ENCODE data around the gene TCAP. TPM values are rescaled to one million over a fixed set of nuclear protein-coding genes. Genes with fewer than 3 reads are reported as not detected.

The TCAP gene
- polyA plus RNA-seq, 1 donor (not counting 4 experiments of a cell fraction or from before 2014, with no cell fraction given): 0.20 TPM

DNA sequence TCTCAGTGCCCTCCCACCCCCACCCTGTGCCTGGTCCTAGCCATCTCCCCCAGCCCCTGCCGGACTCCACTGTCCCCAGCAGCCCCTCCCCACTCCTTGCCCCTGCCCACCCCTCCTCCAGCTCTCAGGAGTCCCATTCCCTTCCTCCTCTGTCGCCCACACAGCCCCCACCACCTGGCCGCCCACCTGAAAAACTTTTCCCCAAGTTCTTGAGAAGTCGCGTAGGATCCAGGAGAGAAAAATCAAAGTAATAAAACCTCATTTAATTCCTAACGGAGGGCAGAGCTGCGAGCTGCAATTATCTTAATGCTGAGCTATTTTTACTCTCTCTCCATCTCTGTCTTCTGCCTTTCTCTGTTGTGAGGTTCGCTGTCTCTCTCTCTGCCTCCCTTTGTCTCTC lies 40.8 kb upstream of the TCAP start:
- no peak for FAIRE-seq
- DNase-seq (ENCODE audit: low read depth, low spot score): no peak
- H3K4me3 ChIP-seq (ENCODE audit: control insufficient read depth in 2 of 3, extremely low read depth in 1 of 3, insufficient read depth in 2 of 3, low read depth in 1 of 3, low read length in 3 of 3): no peak overlapping the region
- H3K4me1 ChIP-seq (ENCODE audit: control insufficient read depth, extremely low read depth, insufficient read depth, low read length): peaks cover 34% of the 10 kb centered on the region
- H4K20me1 ChIP-seq (ENCODE audit: control insufficient read depth, extremely low read depth, insufficient read depth, low read length): peaks cover 2% of the 10 kb centered on the region
- TF ChIP-seq EZH2 (IDR thresholded peaks at IDR 0.05; ENCODE audit: low read length): no peak
- TF ChIP-seq, protein P1, sequence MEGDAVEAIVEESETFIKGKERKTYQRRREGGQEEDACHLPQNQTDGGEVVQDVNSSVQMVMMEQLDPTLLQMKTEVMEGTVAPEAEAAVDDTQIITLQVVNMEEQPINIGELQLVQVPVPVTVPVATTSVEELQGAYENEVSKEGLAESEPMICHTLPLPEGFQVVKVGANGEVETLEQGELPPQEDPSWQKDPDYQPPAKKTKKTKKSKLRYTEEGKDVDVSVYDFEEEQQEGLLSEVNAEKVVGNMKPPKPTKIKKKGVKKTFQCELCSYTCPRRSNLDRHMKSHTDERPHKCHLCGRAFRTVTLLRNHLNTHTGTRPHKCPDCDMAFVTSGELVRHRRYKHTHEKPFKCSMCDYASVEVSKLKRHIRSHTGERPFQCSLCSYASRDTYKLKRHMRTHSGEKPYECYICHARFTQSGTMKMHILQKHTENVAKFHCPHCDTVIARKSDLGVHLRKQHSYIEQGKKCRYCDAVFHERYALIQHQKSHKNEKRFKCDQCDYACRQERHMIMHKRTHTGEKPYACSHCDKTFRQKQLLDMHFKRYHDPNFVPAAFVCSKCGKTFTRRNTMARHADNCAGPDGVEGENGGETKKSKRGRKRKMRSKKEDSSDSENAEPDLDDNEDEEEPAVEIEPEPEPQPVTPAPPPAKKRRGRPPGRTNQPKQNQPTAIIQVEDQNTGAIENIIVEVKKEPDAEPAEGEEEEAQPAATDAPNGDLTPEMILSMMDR (optimal IDR thresholded peaks at IDR 0.05 in 1 of 3, IDR thresholded peaks at IDR 0.05 in 1 of 3, conservative IDR thresholded peaks at IDR 0.05 in 1 of 3; ENCODE audit: extremely low read depth in 1 of 3, insufficient read depth in 2 of 3, low read length in 3 of 3): no peak
- no peaks in the 10 kb centered on the region for H3K9me3 ChIP-seq (ENCODE audit: control insufficient read depth, low read depth, low read length)
- no peak overlapping the region for H3K27ac ChIP-seq (ENCODE audit: control insufficient read depth, insufficient read depth, low read length)
- dilution Hi-C loops (cut with MboI; ENCODE audit: extremely low pct_ligation_motif_present, low sequenced_read_pairs): no loop called here
- H3K79me2 ChIP-seq (ENCODE audit: control insufficient read depth, insufficient read depth, low read length): no peaks in the 10 kb centered on the region
- no peak overlapping the region for H2AFZ ChIP-seq (ENCODE audit: control insufficient read depth, low read length)
- H3K4me2 ChIP-seq (ENCODE audit: control insufficient read depth, extremely low read depth, insufficient read depth, low read depth, low read length): no peak overlapping the region
- H3K27me3 ChIP-seq (ENCODE audit: control insufficient read depth, extremely low read depth, insufficient read depth, low read length): peaks cover 53% of the 10 kb centered on the region
- H3K9me1 ChIP-seq (ENCODE audit: control insufficient read depth, extremely low read depth, insufficient read depth, low read length): no peaks in the 10 kb centered on the region
- H3K36me3 ChIP-seq (ENCODE audit: control insufficient read depth in 2 of 2, extremely low read depth in 1 of 2, insufficient read depth in 2 of 2, low read length in 2 of 2): no peaks in the 10 kb centered on the region
- H3K9ac ChIP-seq (ENCODE audit: control insufficient read depth, extremely low read depth, insufficient read depth, low read length): no peak overlapping the region

DNA sequence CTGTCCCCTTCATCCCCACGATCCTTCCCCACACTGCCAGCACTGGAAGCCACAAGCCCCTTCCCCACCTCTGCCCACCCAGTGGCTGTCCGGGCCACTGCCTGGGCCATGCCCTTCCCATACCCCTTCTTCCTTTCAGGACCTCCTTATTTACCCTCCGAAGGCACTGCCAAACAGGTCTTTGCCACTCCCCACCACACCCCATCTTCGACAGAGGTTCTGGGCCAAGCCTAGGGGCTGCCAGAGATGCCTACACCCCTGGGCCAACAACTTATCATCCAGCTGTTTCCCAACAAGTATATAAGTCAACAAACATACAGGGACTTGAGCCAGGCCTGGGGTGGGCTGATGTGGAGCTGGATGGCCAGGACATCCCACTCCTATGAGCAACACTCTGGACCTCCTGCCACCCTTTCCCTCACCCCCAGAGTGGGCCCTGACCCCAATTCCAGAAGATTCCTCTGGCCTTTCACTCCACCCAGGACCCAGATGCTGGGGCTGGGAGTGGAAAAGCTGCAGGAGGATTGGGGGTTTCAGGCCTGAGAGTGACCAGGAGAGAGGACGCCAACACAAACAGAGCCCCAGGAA lies 39.9 kb upstream of the TCAP start:
- dilution Hi-C loops (cut with MboI; ENCODE audit: extremely low pct_ligation_motif_present, low sequenced_read_pairs): no loop called here
- peaks cover 48% of the 10 kb centered on the region for H3K27me3 ChIP-seq (ENCODE audit: control insufficient read depth, extremely low read depth, insufficient read depth, low read length)
- H3K4me2 ChIP-seq (ENCODE audit: control insufficient read depth, extremely low read depth, insufficient read depth, low read depth, low read length): peak overlapping the region; percentile 37
- DNase-seq (ENCODE audit: low read depth, low spot score) (no peak), FAIRE-seq (no peak)
- H3K9me3 ChIP-seq (ENCODE audit: control insufficient read depth, low read depth, low read length): no peaks in the 10 kb centered on the region
- no peaks in the 10 kb centered on the region for H3K9me1 ChIP-seq (ENCODE audit: control insufficient read depth, extremely low read depth, insufficient read depth, low read length)
- no peak overlapping the region for H2AFZ ChIP-seq (ENCODE audit: control insufficient read depth, low read length)
- peaks cover 34% of the 10 kb centered on the region for H3K4me1 ChIP-seq (ENCODE audit: control insufficient read depth, extremely low read depth, insufficient read depth, low read length)
- no peak overlapping the region for H3K27ac ChIP-seq (ENCODE audit: control insufficient read depth, insufficient read depth, low read length)
- TF ChIP-seq, protein P1 (optimal IDR thresholded peaks at IDR 0.05 in 1 of 3, IDR thresholded peaks at IDR 0.05 in 1 of 3, conservative IDR thresholded peaks at IDR 0.05 in 1 of 3; ENCODE audit: extremely low read depth in 1 of 3, insufficient read depth in 2 of 3, low read length in 3 of 3): no peak
- TF ChIP-seq EZH2 (IDR thresholded peaks at IDR 0.05; ENCODE audit: low read length): no peak
- no peaks in the 10 kb centered on the region for H3K36me3 ChIP-seq (ENCODE audit: control insufficient read depth in 2 of 2, extremely low read depth in 1 of 2, insufficient read depth in 2 of 2, low read length in 2 of 2)
- H3K9ac ChIP-seq (ENCODE audit: control insufficient read depth, extremely low read depth, insufficient read depth, low read length): no peak overlapping the region
- H4K20me1 ChIP-seq (ENCODE audit: control insufficient read depth, extremely low read depth, insufficient read depth, low read length): peaks cover 2% of the 10 kb centered on the region
- no peaks in the 10 kb centered on the region for H3K79me2 ChIP-seq (ENCODE audit: control insufficient read depth, insufficient read depth, low read length)
- H3K4me3 ChIP-seq (ENCODE audit: control insufficient read depth in 2 of 3, extremely low read depth in 1 of 3, insufficient read depth in 2 of 3, low read depth in 1 of 3, low read length in 3 of 3): no peak overlapping the region

Measured in keratinocyte (primary cell).